ENCODE data around the gene TSPEAR.

- no peak for TF ChIP-seq POLR2A (IDR thresholded peaks at IDR 0.05)
- no peak for TF ChIP-seq CTCF (IDR thresholded peaks at IDR 0.05)
Observed at GRCh38 chr21:44542716-44543115, 168.7 kb downstream of the TSPEAR start.
